IMR-90 (cell line): ENCODE results near the gene VSIR. TPM values are rescaled to one million over a fixed set of nuclear protein-coding genes. Genes with fewer than 3 reads are reported as not detected.

Experiments
- ATAC-seq: fragments of 200-7000 bp; cut with Tn5 transposase; 2 replicates; pipeline ENCODE4 v1.9.1; 2020; ENCODE audit warnings: low read depth, mild to moderate bottlenecking, moderate library complexity
- BruUV-seq: library from RNA; stranded (reverse); fragments of 400-500 nt; replicated peaks from 2 replicates; lab custom pipeline; 2021; lab: Mats Ljungman, UMichigan
- CTCF ChIA-PET: fragments of 300-600 bp; formaldehyde crosslinking; extraction: SDS; loops from one replicate; lab custom pipeline; 2021; ENCODE audit warnings: antibody characterized with exemption; lab: Yijun Ruan, JAX
- POLR2A ChIA-PET: fragments of 300-600 bp; sonication (Branson Sonifier 250); formaldehyde crosslinking; loops from one replicate; lab custom pipeline; 2022; ENCODE audit warnings: antibody characterized with exemption; ENCODE audit not compliant: unreplicated experiment; lab: Charles Lee
- DNase-seq: peaks from one replicate; pipeline ENCODE4 v3.0.0; 2013
- H2AFZ ChIP-seq: replicated peaks from 2 replicates; pipeline ENCODE3; 2013; ENCODE audit warnings: low read length, mild to moderate bottlenecking; ENCODE audit not compliant: poor library complexity
- H2AK5ac ChIP-seq: 2 replicates; pipeline ENCODE4 v1.6.1; 2013; ENCODE audit warnings: low read depth, low read length, inconsistent platforms
- H2AK9ac ChIP-seq: replicated peaks from 2 replicates; pipeline ENCODE3; 2013; ENCODE audit warnings: mild to moderate bottlenecking, low read depth, low read length, moderate library complexity; ENCODE audit not compliant: poor library complexity
- H2BK120ac ChIP-seq: 2 replicates; pipeline ENCODE4 v1.6.1; 2013; ENCODE audit warnings: low read depth, low read length, inconsistent platforms
- H2BK15ac ChIP-seq: 3 replicates; pipeline ENCODE4 v1.6.1; 2013; ENCODE audit warnings: low read depth, low read length, inconsistent platforms
- H2BK20ac ChIP-seq: 2 replicates; pipeline ENCODE4 v1.6.1; 2013; ENCODE audit warnings: low read depth, mild to moderate bottlenecking, inconsistent platforms, low read length, moderate library complexity
- H2BK5ac ChIP-seq: 2 replicates; pipeline ENCODE4 v1.6.1; 2013; ENCODE audit warnings: mild to moderate bottlenecking, low read depth, low read length, inconsistent platforms; ENCODE audit not compliant: poor library complexity, severe bottlenecking
- H3K14ac ChIP-seq: replicated peaks from 2 replicates; pipeline ENCODE4 v1.6.1; 2013; ENCODE audit warnings: low read depth, low read length, inconsistent platforms
- H3K18ac ChIP-seq: 2 replicates; pipeline ENCODE4 v1.6.1; 2013; ENCODE audit warnings: low read depth, low read length, control low read depth
- H3K23ac ChIP-seq: 2 replicates; pipeline ENCODE4 v1.6.1; 2013; ENCODE audit warnings: low read depth, low read length, inconsistent platforms
- H3K27ac ChIP-seq: 2 replicates; pipeline ENCODE4 v1.5.1; 2013; ENCODE audit warnings: mild to moderate bottlenecking, control low read depth, low read length; ENCODE audit not compliant: insufficient read depth
- H3K27me3 ChIP-seq: 2 replicates; pipeline ENCODE4 v1.6.1; 2013; ENCODE audit warnings: low read length; ENCODE audit not compliant: control insufficient read depth, insufficient read depth
- H3K36me3 ChIP-seq: 2 replicates; pipeline ENCODE4 v1.6.1; 2013; ENCODE audit warnings: low read length, mixed read lengths; ENCODE audit not compliant: control insufficient read depth, insufficient read depth
- H3K4ac ChIP-seq: 2 replicates; pipeline ENCODE4 v1.6.1; 2013; ENCODE audit warnings: low read depth, low read length, inconsistent platforms
- H3K4me1 ChIP-seq: 2 replicates; pipeline ENCODE4 v1.6.1; 2013; ENCODE audit warnings: low read length, mixed read lengths; ENCODE audit not compliant: control insufficient read depth, insufficient read depth
- H3K4me2 ChIP-seq: 2 replicates; pipeline ENCODE4 v1.6.1; 2013; ENCODE audit warnings: low read depth, mild to moderate bottlenecking, control low read depth, low read length, moderate library complexity
- H3K4me3 ChIP-seq: 2 replicates; pipeline ENCODE4 v1.5.1; 2013; ENCODE audit warnings: low read depth, mild to moderate bottlenecking, control low read depth, low read length, moderate library complexity; ENCODE audit not compliant: insufficient read depth
- H3K56ac ChIP-seq: 2 replicates; pipeline ENCODE4 v1.6.1; 2013; ENCODE audit warnings: low read length, inconsistent platforms; ENCODE audit not compliant: insufficient read depth; ENCODE audit errors: extremely low read depth
- H3K79me1 ChIP-seq, 2 experiments: 2 replicates each; pipeline ENCODE4 v1.6.1; 2013; ENCODE audit warnings: low read length in 2 of 2, inconsistent platforms in 1 of 2, low read depth in 1 of 2
- H3K9ac ChIP-seq: 2 replicates; pipeline ENCODE4 v1.6.1; 2013; ENCODE audit warnings: low read depth, low read length, control low read depth
- H3K9me1 ChIP-seq: 2 replicates; pipeline ENCODE4 v1.6.1; 2013; ENCODE audit warnings: low read length, inconsistent platforms; ENCODE audit not compliant: insufficient read depth
- H3K9me3 ChIP-seq: 2 replicates; pipeline ENCODE4 v1.6.1; 2013; ENCODE audit warnings: low read length; ENCODE audit not compliant: control insufficient read depth, insufficient read depth
- H4K20me1 ChIP-seq: 2 replicates; pipeline ENCODE4 v1.6.1; 2013; ENCODE audit warnings: low read length, inconsistent platforms; ENCODE audit not compliant: insufficient read depth
- H4K5ac ChIP-seq: 2 replicates; pipeline ENCODE4 v1.6.1; 2013; ENCODE audit warnings: mild to moderate bottlenecking, low read depth, low read length, control low read depth
- H4K8ac ChIP-seq, 2 experiments: 2 replicates each; pipeline ENCODE4 v1.6.1; 2013; ENCODE audit warnings: low read depth in 2 of 2, low read length in 2 of 2, control low read depth in 1 of 2, inconsistent platforms in 1 of 2
- H4K91ac ChIP-seq: 2 replicates; pipeline ENCODE4 v1.6.1; 2013; ENCODE audit warnings: low read depth, low read length, inconsistent platforms; ENCODE audit not compliant: insufficient read depth
- CHD1 ChIP-seq: IDR thresholded peaks from 2 replicates; pipeline ENCODE4 v1.6.1; 2012; ENCODE audit warnings: low read depth, low read length, improper control_type of control experiment
- WGBS, 2 experiments: methylation state at CpG; one replicate each; pipeline versions ENCODE4 v1.1.5 to v1.1.7; 2013; ENCODE audit warnings: missing lambda C conversion rate in 2 of 2; ENCODE audit not compliant: insufficient read length in 1 of 2; ENCODE audit errors: extremely low coverage in 2 of 2; 5-methylcytosine and 5-hydroxymethylcytosine counted together
- dilution Hi-C: fragments of 300-500 bp; cut with HindIII; formaldehyde crosslinking; loops from one replicate; pipeline ENCODE4 v1.14.3; 2018; ENCODE audit warnings: low sequenced_read_pairs; ENCODE audit not compliant: unreplicated experiment
- in situ Hi-C: fragments of 300-500 bp; cut with MboI; formaldehyde crosslinking; loops from 3 replicates; pipeline ENCODE4 v1.14.3; 2019; ENCODE audit warnings: low sequenced_read_pairs, inconsistent platforms, mixed read lengths
- intact Hi-C: fragments of 100-400 bp; cut with micrococcal nuclease; formaldehyde crosslinking; loops from 2 replicates; pipeline ENCODE4 v1.10.0; 2022
- polyA plus RNA-seq, 3 experiments: library from polyadenylated mRNA; depleted of rRNA; stranded (reverse); fragments of >200 nt; gene quantifications; 2 replicates each; pipeline ENCODE4 v1.2.3, GENCODE V29; 2012; ENCODE audit warnings: low replicate concordance in 1 of 3
- total RNA-seq: library from RNA; depleted of rRNA; stranded (reverse); fragments of >200 nt; gene quantifications from 2 replicates; pipeline ENCODE4 v1.2.3, GENCODE V29; 2012

Gene VSIR
- total and polyA plus RNA-seq, 2 of the 4 experiments (the other 2 are of a cell fraction): 5.0 to 23.8 TPM

- dilution Hi-C loops: no loop called here
Measured at GRCh38 chr10:71770789-71771188, 2.5 kb downstream of the VSIR start.

More at GRCh38 chr10:71770789-71771188, 2.5 kb downstream of the VSIR start:
- peaks cover 42% of the 10 kb centered on the region for H3K9me1 ChIP-seq
- in situ Hi-C loops (no loop called here), intact Hi-C loops (loop anchor here (5.0 kb wide), 1 partner anchor 73 kb away; no protein-coding TSS in a partner anchor)
- no peaks in the 10 kb centered on the region for H3K27me3 ChIP-seq
- ATAC-seq (no peak), DNase-seq (no peak)
- no peak overlapping the region for H3K4me2 ChIP-seq
- no peaks in the 10 kb centered on the region for H3K9me3 ChIP-seq
- H3K18ac ChIP-seq: peak overlapping the region; percentile 67
- H2AK5ac ChIP-seq: peak overlapping the region; percentile 85
- peak overlapping the region; percentile 8 for H2AK9ac ChIP-seq
- peaks cover 54% of the 10 kb centered on the region for H3K4me1 ChIP-seq
- H4K5ac ChIP-seq: peak overlapping the region; percentile 70
- H2BK20ac ChIP-seq: peak overlapping the region; percentile 59
- H3K36me3 ChIP-seq: no peaks in the 10 kb centered on the region
- ChIA-PET CTCF (no interaction called here), POLR2A (no interaction called here)
- no peak for TF ChIP-seq CHD1
- H2AFZ ChIP-seq: no peak overlapping the region
- peak overlapping the region; percentile 91 for H2BK120ac ChIP-seq
- peaks cover 6 to 23% of the 10 kb centered on the region in 2 experiments; a peak in 2 of 4 replicates for H3K79me1 ChIP-seq
- no peak overlapping the region for H3K56ac ChIP-seq
- peak overlapping the region; percentile 75 to 84 for H4K8ac ChIP-seq
- H3K4ac ChIP-seq: peak overlapping the region; percentile 72
- no peak overlapping the region for H3K23ac ChIP-seq
- H3K9ac ChIP-seq: no peak overlapping the region
- peak overlapping the region; percentile 72 for H4K91ac ChIP-seq
- no peaks in the 10 kb centered on the region for H4K20me1 ChIP-seq
- H3K14ac ChIP-seq: no peak overlapping the region; the same call in 1 of the 2 replicates
- no peak overlapping the region for H3K4me3 ChIP-seq
- WGBS, 2 experiments: 100% methylated on average over 1 of the region's 3 CpGs; no CpG with 5 or more reads in 1 of the 2 experiments
- peak overlapping the region; percentile 34 for H3K27ac ChIP-seq
- BruUV-seq: no TSS peak
- peak overlapping the region; percentile 82; the same call in 2 of the 3 replicates for H2BK15ac ChIP-seq
- H2BK5ac ChIP-seq: peak overlapping the region; percentile 76
